NCI-H1105 treated with DMSO at 0.1 percent for 48 hours (cell line): Measurements from ENCODE around the gene INSYN2A.

ENCODE experiments used
- DNase-seq: peaks from one replicate; lab custom pipeline; 2025; lab: John Stamatoyannopoulos, UW

The INSYN2A gene

GRCh38 chr10:127195571-127196281 is 665 bp downstream of the INSYN2A start:
- no peak for DNase-seq

GRCh38 chr10:127195041-127195506 is 1.3 kb downstream of the INSYN2A start:
- no peak for DNase-seq

GRCh38 chr10:127194599-127194998 is 1.8 kb downstream of the INSYN2A start:
- DNase-seq: no peak

- DNase-seq: no peak
These were observed 2.3 kb downstream of the INSYN2A start for GRCh38 chr10:127194111-127194510.

- no peak for DNase-seq
These were observed 3.3 kb downstream of the INSYN2A start for GRCh38 chr10:127193125-127193524.

GRCh38 chr10:127190427-127190826 is 6.0 kb downstream of the INSYN2A start:
- no peak for DNase-seq

- no peak for DNase-seq
These were observed 7.2 kb downstream of the INSYN2A start for GRCh38 chr10:127189226-127189625.

GRCh38 chr10:127186813-127187212 is 9.6 kb downstream of the INSYN2A start:
- no peak for DNase-seq

GRCh38 chr10:127184582-127184981 is 11.8 kb downstream of the INSYN2A start:
- no peak for DNase-seq

GRCh38 chr10:127182161-127182560 is 14.2 kb downstream of the INSYN2A start:
- no peak for DNase-seq

- no peak for DNase-seq
These were observed 16.7 kb downstream of the INSYN2A start for GRCh38 chr10:127179612-127180250.

GRCh38 chr10:127176649-127177048 is 19.7 kb downstream of the INSYN2A start:
- DNase-seq: no peak

GRCh38 chr10:127175357-127176110 is 20.9 kb downstream of the INSYN2A start:
- no peak for DNase-seq

GRCh38 chr10:127174866-127175265 is 21.5 kb downstream of the INSYN2A start:
- no peak for DNase-seq

GRCh38 chr10:127168261-127168660 is 28.1 kb downstream of the INSYN2A start:
- DNase-seq: no peak

GRCh38 chr10:127162841-127163240 is 33.5 kb downstream of the INSYN2A start:
- DNase-seq: no peak

GRCh38 chr10:127161482-127161881 is 34.9 kb downstream of the INSYN2A start:
- peak; percentile 24 for DNase-seq

- DNase-seq: no peak
These were observed 36.6 kb downstream of the INSYN2A start for GRCh38 chr10:127159648-127160245.

GRCh38 chr10:127158662-127159061 is 37.7 kb downstream of the INSYN2A start:
- DNase-seq: no peak

GRCh38 chr10:127157506-127158200 is 38.7 kb downstream of the INSYN2A start:
- no peak for DNase-seq

- DNase-seq: no peak
These were observed 39.3 kb downstream of the INSYN2A start for GRCh38 chr10:127157089-127157488.
